Sciatic nerve (tissue), 2 donors: ENCODE data around the gene IDUA. TPM values are rescaled to one million over a fixed set of nuclear protein-coding genes. Genes with fewer than 3 reads are reported as not detected.
A peak's percentile ranks its signal among the peaks of the same experiment; 100 is the strongest.

Source experiments
- ATAC-seq: fragments of 200-7000 bp; cut with Tn5 transposase; one replicate; pipeline ENCODE4 v1.9.1; 2020; ENCODE audit warnings: mild to moderate bottlenecking, moderate library complexity
- DNase-seq: peaks from one replicate; pipeline ENCODE4 v3.0.0-alpha.2; 2020; ENCODE audit warnings: low spot score
- intact Hi-C: fragments of 100-400 bp; cut with DNase I; formaldehyde crosslinking; loops from one replicate; pipeline ENCODE4 v1.14.2; 2022
- total RNA-seq: library from RNA; stranded (reverse); fragmentation: NEBNext Ultra II Directional; extraction: Animal tissue kit (Norgen Biotek cat#: 25700); gene quantifications from one replicate; pipeline ENCODE4 v1.2.1, GENCODE V29; 2021
- donor health status: DM: no; HTN: no; CAD: no.
- donor health status: DM: no; HTN: no; CAD: no.

Gene IDUA
- total RNA-seq, 1 donor from 2014 or later, result 36.7 TPM

DNA sequence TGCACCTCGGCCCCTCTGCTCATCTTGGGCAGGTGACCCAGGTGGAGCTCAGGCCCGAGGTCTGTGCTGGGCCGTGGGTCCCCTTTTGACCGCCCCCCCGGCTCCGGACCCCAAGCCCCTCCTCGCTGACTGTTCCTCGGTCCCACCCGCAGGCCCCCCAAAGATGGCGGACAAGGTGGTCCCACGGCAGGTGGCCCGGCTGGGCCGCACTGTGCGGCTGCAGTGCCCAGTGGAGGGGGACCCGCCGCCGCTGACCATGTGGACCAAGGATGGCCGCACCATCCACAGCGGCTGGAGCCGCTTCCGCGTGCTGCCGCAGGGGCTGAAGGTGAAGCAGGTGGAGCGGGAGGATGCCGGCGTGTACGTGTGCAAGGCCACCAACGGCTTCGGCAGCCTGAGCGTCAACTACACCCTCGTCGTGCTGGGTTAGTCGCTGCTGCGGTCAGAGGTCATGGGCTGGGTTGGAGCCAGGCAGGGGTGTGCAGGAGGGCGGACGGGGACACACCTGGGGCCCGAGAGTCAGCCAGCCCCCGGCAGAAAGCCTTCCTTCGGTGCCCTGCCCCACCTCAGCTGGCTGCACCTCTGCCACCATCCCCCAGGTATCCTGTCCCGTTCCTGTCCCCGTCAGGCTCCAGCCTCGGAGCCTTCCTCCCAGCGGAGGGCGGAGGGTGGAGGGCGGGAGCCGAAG lies 35.4 kb downstream of the IDUA start:
- DNase-seq, result no peak
- ATAC-seq, result no peak
- intact Hi-C loops, result no loop called here

DNA sequence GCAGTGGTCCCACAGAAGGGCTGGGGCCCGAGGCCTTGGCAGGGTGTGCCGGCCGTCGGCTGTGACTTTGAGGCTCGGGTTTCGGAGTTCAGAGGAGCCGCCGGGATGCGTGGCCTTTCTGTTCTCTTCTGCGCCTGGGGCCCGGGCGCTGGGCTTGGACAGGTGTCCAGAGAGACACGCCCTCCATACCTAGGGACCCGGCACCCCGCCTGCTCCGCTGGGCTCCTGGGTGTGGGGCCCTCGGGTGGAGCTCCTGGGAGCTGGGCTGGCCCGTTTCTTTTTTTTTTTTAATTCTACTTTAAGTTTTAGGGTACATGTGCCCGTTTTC lies 35.9 kb downstream of the IDUA start:
- no peak for ATAC-seq
- no peak for DNase-seq
- intact Hi-C loops, result no loop called here

DNA sequence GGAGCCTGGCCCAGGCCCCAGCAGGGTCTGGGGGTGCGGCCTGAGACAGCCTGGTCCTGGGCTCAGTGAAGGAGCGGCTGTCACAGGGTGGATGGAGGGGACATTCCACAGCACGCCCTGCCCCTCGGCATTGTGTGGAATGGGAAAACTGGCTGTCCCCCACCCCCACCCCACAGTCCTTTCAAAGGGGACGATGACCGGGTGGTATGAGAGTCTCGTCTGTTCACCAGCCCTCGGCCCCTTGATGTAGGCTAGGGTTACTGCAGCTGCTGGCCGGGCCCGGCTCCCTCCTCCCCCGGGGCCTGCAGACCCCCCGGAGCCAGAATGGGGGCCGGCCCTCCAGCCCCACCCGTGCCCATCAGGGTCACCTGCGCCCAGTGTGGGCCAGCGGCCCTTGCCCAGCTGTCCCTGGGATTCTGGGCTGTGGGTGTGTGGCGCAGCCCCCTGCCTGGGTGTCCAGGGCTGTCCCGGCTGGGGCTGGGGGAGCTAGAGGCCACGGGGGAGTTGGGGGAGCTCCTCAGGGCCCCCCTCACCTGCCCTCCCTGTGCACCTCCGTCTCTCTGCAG lies 36.3 kb downstream of the IDUA start:
- intact Hi-C loops, result no loop called here
- ATAC-seq (no peak), DNase-seq (no peak)

DNA sequence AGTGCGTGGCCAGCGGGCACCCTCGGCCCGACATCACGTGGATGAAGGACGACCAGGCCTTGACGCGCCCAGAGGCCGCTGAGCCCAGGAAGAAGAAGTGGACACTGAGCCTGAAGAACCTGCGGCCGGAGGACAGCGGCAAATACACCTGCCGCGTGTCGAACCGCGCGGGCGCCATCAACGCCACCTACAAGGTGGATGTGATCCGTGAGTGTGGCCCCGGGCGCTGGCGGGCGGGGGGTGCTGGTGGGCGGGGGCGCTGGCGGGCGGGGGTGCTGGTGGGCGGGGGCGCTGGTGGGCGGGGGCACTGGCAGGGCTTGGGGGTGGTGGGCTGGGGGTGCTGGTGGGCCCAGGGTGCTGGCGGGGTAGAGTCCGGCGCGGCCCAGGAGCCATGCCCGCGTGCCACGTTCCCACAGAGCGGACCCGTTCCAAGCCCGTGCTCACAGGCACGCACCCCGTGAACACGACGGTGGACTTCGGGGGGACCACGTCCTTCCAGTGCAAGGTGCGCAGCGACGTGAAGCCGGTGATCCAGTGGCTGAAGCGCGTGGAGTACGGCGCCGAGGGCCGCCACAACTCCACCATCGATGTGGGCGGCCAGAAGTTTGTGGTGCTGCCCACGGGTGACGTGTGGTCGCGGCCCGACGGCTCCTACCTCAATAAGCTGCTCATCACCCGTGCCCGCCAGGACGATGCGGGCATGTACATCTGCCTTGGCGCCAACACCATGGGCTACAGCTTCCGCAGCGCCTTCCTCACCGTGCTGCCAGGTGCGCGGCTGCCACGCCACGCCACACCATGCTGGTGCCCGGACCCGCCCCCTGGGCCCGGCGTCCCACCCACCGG lies 37.3 kb downstream of the IDUA start:
- intact Hi-C loops, result no loop called here
- no peak for DNase-seq
- ATAC-seq, result no peak

DNA sequence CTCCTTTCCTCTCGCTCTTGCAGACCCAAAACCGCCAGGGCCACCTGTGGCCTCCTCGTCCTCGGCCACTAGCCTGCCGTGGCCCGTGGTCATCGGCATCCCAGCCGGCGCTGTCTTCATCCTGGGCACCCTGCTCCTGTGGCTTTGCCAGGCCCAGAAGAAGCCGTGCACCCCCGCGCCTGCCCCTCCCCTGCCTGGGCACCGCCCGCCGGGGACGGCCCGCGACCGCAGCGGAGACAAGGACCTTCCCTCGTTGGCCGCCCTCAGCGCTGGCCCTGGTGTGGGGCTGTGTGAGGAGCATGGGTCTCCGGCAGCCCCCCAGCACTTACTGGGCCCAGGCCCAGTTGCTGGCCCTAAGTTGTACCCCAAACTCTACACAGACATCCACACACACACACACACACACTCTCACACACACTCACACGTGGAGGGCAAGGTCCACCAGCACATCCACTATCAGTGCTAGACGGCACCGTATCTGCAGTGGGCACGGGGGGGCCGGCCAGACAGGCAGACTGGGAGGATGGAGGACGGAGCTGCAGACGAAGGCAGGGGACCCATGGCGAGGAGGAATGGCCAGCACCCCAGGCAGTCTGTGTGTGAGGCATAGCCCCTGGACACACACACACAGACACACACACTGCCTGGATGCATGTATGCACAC lies 38.2 kb downstream of the IDUA start:
- ATAC-seq (no peak), DNase-seq (no peak)
- intact Hi-C loops, result no loop called here

DNA sequence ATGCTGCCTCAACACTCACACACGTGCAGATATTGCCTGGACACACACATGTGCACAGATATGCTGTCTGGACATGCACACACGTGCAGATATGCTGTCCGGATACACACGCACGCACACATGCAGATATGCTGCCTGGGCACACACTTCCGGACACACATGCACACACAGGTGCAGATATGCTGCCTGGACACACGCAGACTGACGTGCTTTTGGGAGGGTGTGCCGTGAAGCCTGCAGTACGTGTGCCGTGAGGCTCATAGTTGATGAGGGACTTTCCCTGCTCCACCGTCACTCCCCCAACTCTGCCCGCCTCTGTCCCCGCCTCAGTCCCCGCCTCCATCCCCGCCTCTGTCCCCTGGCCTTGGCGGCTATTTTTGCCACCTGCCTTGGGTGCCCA lies 39.3 kb downstream of the IDUA start:
- intact Hi-C loops, result no loop called here
- ATAC-seq, result peak; percentile 29
- no peak for DNase-seq

DNA sequence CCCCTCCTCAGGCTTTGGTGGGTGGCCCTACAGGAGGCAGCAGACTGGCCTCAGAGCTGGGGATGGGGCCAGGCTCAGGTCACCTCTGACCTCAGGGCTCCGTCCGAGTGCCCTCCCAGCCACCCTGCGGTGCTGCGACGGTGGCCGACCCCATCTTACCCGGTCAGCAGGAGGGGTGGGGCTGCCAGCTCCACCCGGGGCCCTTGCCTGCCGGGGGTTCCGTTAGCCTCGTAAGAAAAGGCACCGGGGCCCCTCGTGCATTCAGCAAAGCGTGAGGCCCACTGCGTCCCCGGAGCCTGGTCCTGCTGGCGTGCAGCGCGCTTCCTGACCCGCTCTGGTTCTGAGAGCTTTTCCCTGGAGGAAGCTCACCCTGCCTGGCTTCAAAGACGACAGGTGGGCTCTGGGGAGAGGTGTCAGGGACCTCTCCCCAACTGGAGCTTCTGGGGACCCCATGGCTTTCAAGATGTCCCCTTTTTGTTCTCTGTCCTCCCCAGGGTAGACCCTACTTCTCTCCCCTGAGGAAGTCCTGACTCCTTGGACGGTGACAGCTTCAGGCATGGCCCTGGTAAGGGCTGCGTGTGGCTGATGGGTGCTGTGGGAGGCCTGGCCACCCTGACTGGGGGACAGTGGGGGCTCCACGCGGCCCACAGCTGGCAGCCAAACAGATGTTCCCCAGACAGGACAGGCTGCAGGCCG lies 40.5 kb downstream of the IDUA start:
- intact Hi-C loops, result no loop called here
- ATAC-seq (peak; percentile 2), DNase-seq (no peak)

DNA sequence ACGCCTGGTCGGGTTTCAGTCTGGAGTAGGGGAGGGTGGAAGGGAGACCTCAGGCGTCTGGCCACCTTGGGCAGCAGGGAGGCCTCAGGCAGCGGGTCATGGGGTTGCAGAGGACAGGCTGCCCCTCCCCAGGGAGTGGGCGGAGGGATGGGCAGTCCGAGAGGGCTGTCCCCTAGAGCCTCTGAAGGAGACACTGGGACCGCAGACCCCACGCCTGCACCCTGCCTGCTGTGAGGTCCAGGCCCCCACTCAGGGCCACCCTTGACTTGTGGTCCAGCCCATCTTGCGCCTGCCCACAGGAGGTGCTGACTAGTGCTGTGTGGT lies 41.0 kb downstream of the IDUA start:
- intact Hi-C loops, result no loop called here
- ATAC-seq (no peak), DNase-seq (no peak)

DNA sequence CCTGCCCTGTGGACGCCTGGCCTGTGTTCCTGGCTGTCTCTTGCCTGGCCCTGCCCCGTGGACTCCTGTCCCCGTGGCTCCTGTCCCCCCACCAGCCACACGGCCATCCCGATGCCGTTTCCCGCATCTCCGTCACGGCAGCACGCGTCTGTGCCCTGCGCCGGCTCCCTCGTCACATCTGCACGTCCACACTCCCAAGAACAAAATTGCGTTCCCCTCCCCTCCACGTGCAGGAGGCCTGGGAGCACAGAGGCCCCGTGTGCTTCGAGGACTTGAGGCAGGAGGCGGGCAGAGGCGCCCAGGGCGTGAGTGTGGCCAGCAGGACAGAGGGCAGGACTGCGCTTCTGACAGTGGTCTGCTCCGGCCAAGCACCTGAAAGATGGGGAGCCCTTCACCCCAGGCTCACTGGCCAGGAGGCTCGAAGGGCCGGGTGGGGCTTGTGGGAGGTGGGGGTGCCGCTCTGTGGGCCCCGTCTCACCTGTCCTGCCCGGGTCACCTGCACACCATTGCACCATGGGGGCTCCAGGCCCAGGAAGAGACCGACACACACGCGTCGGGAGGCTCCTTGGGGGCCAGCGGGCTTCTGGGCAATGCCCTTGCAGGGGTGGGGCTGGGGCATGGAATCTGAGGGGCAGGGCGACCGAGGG lies 41.9 kb downstream of the IDUA start:
- DNase-seq, result no peak
- no peak for ATAC-seq
- intact Hi-C loops, result no loop called here

DNA sequence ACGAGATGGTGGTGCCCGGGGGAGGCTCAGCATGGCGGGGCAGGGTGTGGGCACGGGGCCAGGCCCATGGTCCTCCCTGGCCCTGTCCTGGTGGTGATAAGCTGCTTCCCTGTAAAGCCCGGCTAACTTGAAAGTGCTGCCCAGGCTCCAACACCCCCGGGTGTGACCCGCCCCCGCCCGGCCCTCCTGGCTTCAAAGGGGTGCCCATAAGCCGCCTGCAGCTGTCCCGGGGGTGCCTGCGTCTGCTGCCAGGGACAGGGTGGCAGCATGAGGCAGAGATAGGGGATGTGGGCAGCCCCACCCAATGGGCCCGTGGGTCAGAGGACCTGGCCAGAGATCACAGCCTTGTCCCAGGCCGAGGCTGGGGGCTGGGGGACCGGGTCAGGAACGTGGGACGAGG lies 42.7 kb downstream of the IDUA start:
- intact Hi-C loops, result no loop called here
- no peak for DNase-seq
- ATAC-seq, result no peak

DNA sequence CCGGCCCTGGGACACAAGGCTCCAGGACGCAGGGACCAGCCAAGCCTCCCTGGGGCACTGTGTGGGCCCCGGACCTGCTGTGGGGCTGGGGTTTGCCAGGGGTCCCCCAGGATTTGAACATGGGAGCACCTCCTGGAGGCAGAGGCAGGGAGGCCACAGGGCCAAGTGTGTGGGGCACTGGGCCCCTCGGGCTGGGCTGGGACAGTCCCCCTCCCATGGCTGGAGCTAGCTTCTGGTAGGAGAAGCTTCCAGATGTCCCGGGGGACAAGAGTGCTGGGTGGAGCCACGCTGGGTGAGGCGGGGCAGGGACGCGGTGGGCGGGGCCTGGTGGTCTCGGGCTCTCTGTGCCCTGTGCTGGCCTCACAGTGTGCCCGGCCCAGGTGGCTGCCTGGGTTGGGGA lies 43.2 kb downstream of the IDUA start:
- intact Hi-C loops, result no loop called here
- DNase-seq (no peak), ATAC-seq (no peak)

DNA sequence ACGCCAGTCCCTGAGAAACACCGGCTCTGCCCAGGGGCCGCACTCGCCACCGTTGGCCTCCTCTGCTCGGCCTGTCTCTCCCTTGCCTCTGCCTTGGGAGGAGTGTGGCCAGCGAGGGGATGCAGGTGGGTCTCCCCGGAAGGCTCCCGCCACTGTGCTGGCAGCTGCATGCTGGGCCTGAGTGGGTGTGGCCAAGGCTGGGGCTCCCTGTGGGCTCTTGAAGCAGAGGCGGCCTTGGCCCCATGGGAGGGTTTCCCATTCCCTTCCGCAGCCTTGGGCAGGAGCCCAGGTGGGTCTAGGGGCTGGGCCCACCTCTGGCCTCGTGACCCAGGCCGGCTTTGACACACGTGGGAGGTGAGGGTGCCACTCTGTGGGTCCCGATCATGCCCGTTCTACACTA lies 43.7 kb downstream of the IDUA start:
- ATAC-seq (no peak), DNase-seq (no peak)
- intact Hi-C loops, result no loop called here

DNA sequence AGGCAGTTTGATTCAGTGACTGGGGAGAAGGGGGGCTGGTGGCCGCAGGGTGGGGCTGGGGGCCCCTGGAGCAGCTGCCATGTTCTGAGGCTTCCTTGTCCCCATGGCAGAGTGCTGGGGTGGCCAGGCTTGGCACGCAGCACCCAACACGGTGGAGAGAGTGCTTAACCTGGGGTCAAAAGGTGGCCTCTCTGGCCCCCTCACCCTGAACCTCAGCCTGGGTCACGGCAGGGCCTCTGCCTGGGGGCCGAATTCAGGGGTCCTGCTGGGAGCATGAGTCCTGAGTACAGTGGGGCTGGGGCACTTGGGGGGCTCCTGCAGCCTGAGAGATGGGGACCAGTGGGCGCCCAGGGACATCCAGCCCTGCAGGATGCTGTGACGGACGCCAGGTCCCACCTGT lies 44.5 kb downstream of the IDUA start:
- intact Hi-C loops, result no loop called here
- DNase-seq, result no peak
- no peak for ATAC-seq

DNA sequence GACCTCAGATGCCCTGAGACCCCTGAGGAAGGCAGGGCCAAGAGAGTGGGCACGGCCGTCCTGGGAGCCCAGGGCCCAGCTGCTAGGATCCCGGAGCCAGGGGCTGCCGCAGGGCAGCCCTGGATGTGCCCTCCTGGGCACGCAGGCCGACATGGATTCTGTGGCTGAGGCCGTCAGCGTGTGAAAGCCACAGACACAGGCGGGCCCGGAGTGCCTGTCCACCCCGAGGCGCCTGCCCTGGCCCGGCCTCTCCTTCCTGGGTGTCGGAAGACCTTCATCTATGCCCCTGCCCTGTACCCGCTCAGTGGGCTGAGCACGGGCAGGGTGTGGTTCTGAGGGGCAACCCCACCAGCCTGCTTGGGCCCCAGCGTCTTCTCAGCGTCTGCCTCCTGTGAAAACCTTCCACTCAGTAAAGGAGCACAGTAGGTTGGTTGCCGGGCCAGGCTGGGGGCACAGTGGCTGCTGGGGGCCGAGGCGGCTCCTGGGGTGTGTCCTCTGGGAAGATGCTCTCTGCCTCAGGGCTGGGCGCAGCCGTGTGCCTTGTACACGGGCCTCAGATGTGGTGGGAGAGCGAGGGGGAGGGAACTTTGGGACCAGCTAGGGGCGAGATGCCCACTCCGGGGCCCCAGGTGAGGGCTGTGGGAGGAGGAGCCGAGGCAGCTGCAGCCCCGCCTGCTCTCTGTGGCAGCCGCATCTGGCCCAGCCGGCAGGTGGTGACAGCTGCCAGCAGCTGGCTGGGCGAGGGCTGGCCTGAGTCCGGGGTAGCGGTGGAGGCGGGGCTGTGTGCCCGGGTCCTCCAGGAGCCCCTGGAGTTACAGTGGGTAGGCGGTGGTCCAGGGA lies 45.3 kb downstream of the IDUA start:
- intact Hi-C loops, result no loop called here
- no peak for DNase-seq

DNA sequence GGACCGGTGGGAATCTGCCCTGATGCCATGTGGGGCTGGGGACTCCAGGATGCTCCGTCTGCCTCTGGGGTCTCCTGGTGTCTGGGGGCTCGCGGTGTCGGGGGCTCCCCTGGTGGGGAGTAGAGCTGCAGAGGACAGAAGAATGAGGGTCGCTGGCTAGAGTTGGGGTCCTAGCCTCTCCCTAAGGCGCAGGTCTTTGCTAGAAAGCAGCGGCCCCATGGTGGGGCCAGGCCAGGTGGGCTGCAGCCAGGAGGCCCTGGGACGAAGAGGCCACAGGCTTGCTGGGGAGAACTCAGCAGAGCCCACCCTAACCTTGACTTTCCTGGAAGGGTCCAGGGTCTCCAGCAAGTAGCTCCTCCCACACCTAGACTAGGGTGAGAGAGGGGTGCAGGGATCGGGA lies 46.0 kb downstream of the IDUA start:
- intact Hi-C loops, result no loop called here
- ATAC-seq, result no peak
- no peak for DNase-seq

More for the DNA sequence above, 45.3 kb downstream of the IDUA start:
- no peak for ATAC-seq

DNA sequence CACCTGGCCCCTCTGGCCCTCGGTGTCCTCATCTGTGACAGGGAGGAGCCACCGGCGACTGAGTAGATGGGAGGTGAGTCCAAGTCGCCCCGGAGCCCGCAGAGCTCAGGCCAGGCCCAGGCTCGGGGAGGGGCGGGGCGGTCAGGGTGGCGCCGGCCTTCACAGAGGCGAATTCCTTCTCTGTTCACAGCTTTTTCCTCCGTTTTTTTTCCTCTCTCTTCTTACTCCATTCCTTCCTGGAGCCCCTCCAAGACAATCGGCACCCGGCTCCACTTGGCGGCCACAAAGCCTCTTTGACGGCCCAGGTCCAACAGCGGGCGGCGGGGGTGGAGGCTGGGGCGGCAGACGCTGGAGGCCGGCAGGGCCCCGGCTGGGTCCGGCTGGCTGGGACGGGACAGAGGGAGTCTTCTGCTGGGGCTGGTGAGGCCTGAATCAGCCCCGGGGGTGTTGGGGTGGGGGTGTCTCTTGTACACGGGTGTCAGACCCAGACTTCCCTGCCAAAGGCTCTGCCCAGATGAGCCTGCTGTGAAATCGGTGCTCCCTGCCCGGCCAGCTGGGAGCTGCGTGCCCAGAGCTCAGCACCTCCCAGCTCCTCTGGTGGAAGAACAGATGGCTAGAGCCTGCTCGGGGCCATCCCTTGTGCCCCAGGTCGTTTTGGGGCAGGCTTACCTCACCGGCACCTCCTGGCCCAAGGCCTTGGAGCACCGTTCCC lies 47.2 kb downstream of the IDUA start:
- ATAC-seq, result peak; percentile 54
- DNase-seq, result peak; percentile 82
- intact Hi-C loops, result no loop called here

DNA sequence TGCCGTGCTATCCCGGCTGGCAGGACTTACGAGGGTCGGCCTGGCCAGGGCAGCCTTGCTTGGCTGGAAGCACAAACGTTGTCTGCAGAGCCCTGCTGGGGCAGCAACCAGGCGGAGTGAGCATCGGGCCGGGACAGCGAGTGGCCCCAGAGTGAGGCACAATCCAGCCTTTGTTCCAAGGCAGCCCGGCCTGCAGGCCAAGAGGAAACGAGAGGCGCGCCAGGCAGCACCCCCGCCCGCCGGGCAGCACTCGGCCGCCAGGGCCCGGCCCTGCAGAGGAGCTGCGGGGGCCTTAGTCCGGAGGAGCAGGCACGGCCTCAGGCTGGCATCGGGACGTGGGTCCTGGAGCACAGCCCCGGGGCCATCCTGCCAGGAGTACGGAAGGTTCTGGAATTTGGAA lies 48.7 kb downstream of the IDUA start:
- ATAC-seq, result peak; percentile 48
- intact Hi-C loops, result no loop called here
- peak; percentile 81 for DNase-seq

DNA sequence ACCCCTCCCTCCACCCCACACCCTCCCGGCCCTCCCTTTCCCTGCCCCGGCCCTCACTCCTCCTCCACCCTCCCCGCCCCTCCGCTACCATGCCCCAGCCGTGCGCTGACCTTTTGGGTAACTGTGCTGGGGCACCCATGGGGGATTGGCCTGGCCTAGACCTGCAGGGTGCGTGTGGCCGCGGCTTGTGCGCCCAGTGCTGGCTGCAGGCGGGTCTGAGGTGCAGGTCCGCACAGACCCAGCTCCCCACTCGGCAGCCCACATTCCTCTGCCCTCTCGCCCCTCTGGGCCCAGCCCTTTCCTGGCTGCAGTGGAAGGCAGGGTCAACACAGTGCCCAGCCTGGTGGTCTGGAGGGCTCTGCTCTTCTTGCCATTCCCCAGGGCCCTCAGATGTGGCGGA lies 49.3 kb downstream of the IDUA start:
- ATAC-seq (no peak), DNase-seq (no peak)
- intact Hi-C loops, result no loop called here
